Measurements from ENCODE around the gene MINDY2.

MINDY2 gene

GRCh38 chr15:58900631-58901030 lies 129.5 kb downstream of the MINDY2 start:
- no peak for TF ChIP-seq EZH2 (IDR thresholded peaks at IDR 0.05; ENCODE audit: borderline replicate concordance, low read depth, low read length, severe bottlenecking)
- TF ChIP-seq CTCF (IDR thresholded peaks at IDR 0.05; ENCODE audit: borderline replicate concordance, extremely low read depth, low read length, poor library complexity, severe bottlenecking): no peak
- H2AFZ ChIP-seq (ENCODE audit: low read depth, low read length): no peak overlapping the region

GRCh38 chr15:58908550-58909309 lies 137.6 kb downstream of the MINDY2 start:
- H3K79me2 ChIP-seq (ENCODE audit: insufficient read depth, low read length): peaks cover 68% of the 10 kb centered on the region
- no peak overlapping the region for H3K4me3 ChIP-seq (ENCODE audit: low read depth in 1 of 2, low read length in 2 of 2)
- H3K4me2 ChIP-seq (ENCODE audit: insufficient read depth, low read length): no peak overlapping the region
- DNase-seq (no peak), ATAC-seq (ENCODE audit: insufficient read depth, low read depth) (no peak)
- no peaks in the 10 kb centered on the region for H3K9me3 ChIP-seq (ENCODE audit: insufficient read depth, low read length, severe bottlenecking)
- TF ChIP-seq CTCF (IDR thresholded peaks at IDR 0.05; ENCODE audit: borderline replicate concordance, extremely low read depth, low read length, poor library complexity, severe bottlenecking) (no peak), EZH2 (IDR thresholded peaks at IDR 0.05; ENCODE audit: borderline replicate concordance, low read depth, low read length, severe bottlenecking) (no peak)
- H3K4me1 ChIP-seq (ENCODE audit: insufficient read depth, low read length): no peaks in the 10 kb centered on the region
- peaks cover 9% of the 10 kb centered on the region; the same call in 1 of the 2 replicates for H4K20me1 ChIP-seq (ENCODE audit: insufficient read depth, low read length)
- H3K27me3 ChIP-seq (ENCODE audit: insufficient read depth, low read length, poor library complexity): no peaks in the 10 kb centered on the region
- H3K36me3 ChIP-seq (ENCODE audit: insufficient read depth, low read length): peaks cover 59% of the 10 kb centered on the region
- no peak overlapping the region for H2AFZ ChIP-seq (ENCODE audit: low read depth, low read length)
- H3K9ac ChIP-seq (ENCODE audit: low read depth, low read length): no peak overlapping the region
- no peak overlapping the region for H3K27ac ChIP-seq (ENCODE audit: low read length)

More at GRCh38 chr15:58900631-58901030, 129.5 kb downstream of the MINDY2 start:
- Histone ChIP-seq H3K9ac (ENCODE audit: low read depth, low read length) (no peak overlapping the region), H3K27ac (ENCODE audit: low read length) (no peak overlapping the region), H3K27me3 (ENCODE audit: insufficient read depth, low read length, poor library complexity) (no peaks in the 10 kb centered on the region), H3K79me2 (ENCODE audit: insufficient read depth, low read length) (peaks cover 36% of the 10 kb centered on the region), H3K4me3 (ENCODE audit: low read depth in 1 of 2, low read length in 2 of 2) (no peak overlapping the region), H3K9me3 (ENCODE audit: insufficient read depth, low read length, severe bottlenecking) (no peaks in the 10 kb centered on the region), H3K4me1 (ENCODE audit: insufficient read depth, low read length) (no peaks in the 10 kb centered on the region), H3K36me3 (ENCODE audit: insufficient read depth, low read length) (peaks cover 60% of the 10 kb centered on the region), H3K4me2 (ENCODE audit: insufficient read depth, low read length) (no peak overlapping the region), H4K20me1 (ENCODE audit: insufficient read depth, low read length) (peaks cover 3% of the 10 kb centered on the region; the same call in 1 of the 2 replicates)
- DNase-seq (no peak), ATAC-seq (ENCODE audit: insufficient read depth, low read depth) (no peak)

GRCh38 chr15:58909616-58910015 lies 138.5 kb downstream of the MINDY2 start:
- Histone ChIP-seq H3K9ac (ENCODE audit: low read depth, low read length) (no peak overlapping the region), H3K9me3 (ENCODE audit: insufficient read depth, low read length, severe bottlenecking) (no peaks in the 10 kb centered on the region), H3K36me3 (ENCODE audit: insufficient read depth, low read length) (peaks cover 67% of the 10 kb centered on the region), H3K27ac (ENCODE audit: low read length) (no peak overlapping the region), H3K79me2 (ENCODE audit: insufficient read depth, low read length) (peaks cover 66% of the 10 kb centered on the region), H3K4me2 (ENCODE audit: insufficient read depth, low read length) (no peak overlapping the region), H3K4me1 (ENCODE audit: insufficient read depth, low read length) (no peaks in the 10 kb centered on the region), H2AFZ (ENCODE audit: low read depth, low read length) (no peak overlapping the region), H4K20me1 (ENCODE audit: insufficient read depth, low read length) (peaks cover 7% of the 10 kb centered on the region; the same call in 1 of the 2 replicates), H3K27me3 (ENCODE audit: insufficient read depth, low read length, poor library complexity) (no peaks in the 10 kb centered on the region), H3K4me3 (ENCODE audit: low read depth in 1 of 2, low read length in 2 of 2) (no peak overlapping the region)
- ATAC-seq (ENCODE audit: insufficient read depth, low read depth) (no peak), DNase-seq (no peak)
- no peak for TF ChIP-seq EZH2 (IDR thresholded peaks at IDR 0.05; ENCODE audit: borderline replicate concordance, low read depth, low read length, severe bottlenecking)
- TF ChIP-seq CTCF (IDR thresholded peaks at IDR 0.05; ENCODE audit: borderline replicate concordance, extremely low read depth, low read length, poor library complexity, severe bottlenecking): no peak
